ENCODE measurements around the gene HMCES.

Gene HMCES

GRCh38 chr3:129295286-129295685 is 16.6 kb downstream of the HMCES start:
- TF ChIP-seq CTCF (IDR thresholded peaks at IDR 0.05; ENCODE audit: low read length, missing control alignments): no peak
- no peak for DNase-seq (ENCODE audit: low read depth)
- H3K4me3 ChIP-seq (replicated peaks; ENCODE audit: low read depth, low read length): no peak overlapping the region

- no peak overlapping the region for H3K4me3 ChIP-seq (replicated peaks; ENCODE audit: low read depth, low read length)
- no peak for TF ChIP-seq CTCF (IDR thresholded peaks at IDR 0.05; ENCODE audit: low read length, missing control alignments)
- peak; percentile 59 for DNase-seq (ENCODE audit: low read depth)
Observed at GRCh38 chr3:129304146-129304961, 25.7 kb downstream of the HMCES start.

- DNase-seq (ENCODE audit: low read depth): no peak
- no peak overlapping the region for H3K4me3 ChIP-seq (replicated peaks; ENCODE audit: low read depth, low read length)
- no peak for TF ChIP-seq CTCF (IDR thresholded peaks at IDR 0.05; ENCODE audit: low read length, missing control alignments)
Observed at GRCh38 chr3:129304962-129305222, 26.2 kb downstream of the HMCES start.

DNA sequence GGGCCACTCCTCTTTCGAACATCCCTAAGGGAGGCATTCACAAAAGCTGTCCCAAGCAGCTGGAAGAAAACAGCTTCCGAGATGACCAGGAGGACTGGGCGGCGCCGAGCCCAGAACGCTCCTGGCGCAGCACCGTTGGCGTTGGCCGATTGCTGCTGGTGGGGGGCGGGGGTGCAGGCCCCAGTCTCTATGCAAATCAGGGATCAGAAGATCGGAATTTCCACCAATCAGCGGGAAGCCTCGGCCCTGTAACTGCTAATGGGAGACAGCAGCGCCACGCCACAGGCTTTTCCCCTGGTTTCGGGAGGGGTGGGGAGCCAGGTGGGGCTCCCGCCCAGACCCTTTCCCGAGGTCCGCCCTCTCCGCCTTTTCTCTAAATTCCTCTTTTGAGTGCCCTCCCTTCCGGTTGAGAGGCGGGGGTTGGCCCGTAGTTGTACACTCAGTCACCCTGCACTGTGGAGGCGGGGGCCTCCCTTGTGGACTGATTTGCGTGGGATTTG is 27.0 kb downstream of the HMCES start:
- no peak for TF ChIP-seq CTCF (IDR thresholded peaks at IDR 0.05; ENCODE audit: low read length, missing control alignments)
- H3K4me3 ChIP-seq (replicated peaks; ENCODE audit: low read depth, low read length): peak overlapping the region; percentile 33
- peak; percentile 93 for DNase-seq (ENCODE audit: low read depth)

DNA sequence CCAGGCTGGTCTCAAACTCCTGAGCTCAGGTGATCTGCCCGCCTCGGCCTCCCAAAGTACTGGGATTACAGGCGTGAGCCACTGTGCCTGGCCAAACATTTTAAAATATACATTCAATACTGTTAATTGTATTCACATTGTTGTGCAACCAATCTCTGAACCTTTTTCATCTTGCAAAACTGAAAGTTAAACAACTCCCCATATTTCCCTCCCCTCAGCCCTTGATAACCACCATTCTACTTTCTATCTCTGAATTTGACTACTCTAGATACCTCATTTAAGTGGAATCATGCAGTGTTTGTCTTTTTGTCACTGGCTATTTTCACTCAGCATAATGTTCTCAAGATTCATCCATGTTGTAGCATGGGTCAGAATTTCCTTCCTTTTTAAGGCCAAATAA is 30.0 kb downstream of the HMCES start:
- no peak for DNase-seq (ENCODE audit: low read depth)
- no peak overlapping the region for H3K4me3 ChIP-seq (replicated peaks; ENCODE audit: low read depth, low read length)
- TF ChIP-seq CTCF (IDR thresholded peaks at IDR 0.05; ENCODE audit: low read length, missing control alignments): no peak

DNA sequence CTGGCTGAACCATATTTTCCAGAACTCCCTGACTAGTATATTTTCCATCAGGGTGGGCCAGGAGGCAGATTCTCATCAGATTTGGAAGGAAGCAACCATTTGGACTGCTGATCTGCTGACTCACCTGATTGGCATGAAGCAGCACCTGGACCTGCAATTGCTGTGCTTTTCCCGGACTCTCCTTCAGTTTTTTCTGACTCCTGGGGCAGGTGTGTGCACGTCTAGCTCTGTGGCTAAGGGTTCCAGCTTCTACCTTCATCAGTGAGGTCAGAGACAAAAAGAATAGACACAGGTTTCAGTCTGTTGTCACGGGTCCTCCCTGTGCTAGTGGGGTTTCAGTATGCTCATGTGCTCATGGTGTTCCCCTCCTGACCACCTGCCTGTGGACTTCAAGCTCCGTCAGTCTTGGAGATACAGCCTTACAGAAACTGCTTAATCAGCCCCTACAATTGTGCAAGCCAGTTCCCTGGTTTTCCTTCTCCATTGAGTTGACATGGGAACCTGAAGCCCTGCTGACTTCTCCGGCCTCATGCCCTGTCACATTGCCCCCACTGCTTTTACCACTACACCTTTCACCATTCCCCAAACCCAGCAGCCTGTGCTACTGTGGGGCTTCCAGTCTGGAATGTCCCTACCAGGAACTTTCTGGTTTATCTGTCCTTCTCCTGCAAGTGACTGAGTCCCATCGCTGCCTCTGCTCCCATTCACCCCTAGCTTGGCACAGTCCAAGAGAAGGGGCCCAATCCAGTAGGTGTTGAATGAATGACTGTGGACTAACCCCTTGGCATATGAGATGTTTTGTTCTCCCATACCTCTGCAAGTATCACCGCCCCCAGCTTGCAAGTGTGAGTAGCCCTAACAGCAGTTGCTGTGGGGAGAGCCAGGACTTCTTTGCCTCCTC is 31.7 kb downstream of the HMCES start:
- no peak overlapping the region for H3K4me3 ChIP-seq (replicated peaks; ENCODE audit: low read depth, low read length)
- no peak for TF ChIP-seq CTCF (IDR thresholded peaks at IDR 0.05; ENCODE audit: low read length, missing control alignments)
- no peak for DNase-seq (ENCODE audit: low read depth)
